ENCODE measurements around the gene FBXO30.

Gene FBXO30

DNA sequence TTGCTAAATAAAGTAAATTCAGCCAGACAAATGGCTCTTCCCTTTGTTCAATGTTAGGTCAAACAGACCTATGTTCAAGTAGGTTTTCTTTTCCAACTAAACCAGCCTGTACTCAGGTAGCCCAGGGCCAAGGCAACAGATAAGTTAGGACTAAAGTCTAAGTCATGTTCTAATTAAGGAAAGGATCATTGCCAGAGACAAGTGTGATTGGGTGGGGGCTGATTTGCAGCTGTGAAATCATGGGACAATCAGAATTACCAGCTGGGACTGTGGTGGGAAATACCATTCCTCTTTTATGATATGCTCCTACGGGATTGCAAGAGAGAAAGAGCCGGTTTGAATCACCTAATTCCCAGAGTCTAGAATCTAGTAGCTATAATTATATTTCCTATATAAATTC is 4.2 kb upstream of the FBXO30 start:
- no peak for DNase-seq

DNA sequence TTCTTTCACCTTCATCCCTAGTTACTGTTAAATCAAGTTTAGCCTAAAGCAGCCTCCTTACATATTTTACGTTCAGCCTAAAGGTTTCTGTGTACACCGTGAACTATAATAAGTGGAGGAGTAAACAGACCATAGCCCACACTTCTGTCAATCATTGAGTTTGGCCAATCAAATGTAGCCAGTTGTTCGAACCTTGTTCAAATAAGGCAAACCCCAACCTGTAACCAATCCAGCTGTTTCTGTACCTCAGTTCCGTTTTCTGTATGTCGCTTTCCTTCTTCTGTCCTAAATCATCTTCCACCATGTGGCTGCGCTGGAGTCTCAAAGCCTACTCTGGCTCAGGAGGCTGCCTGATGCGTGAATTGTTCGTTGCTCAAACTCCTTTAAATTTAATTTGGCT is 1.8 kb upstream of the FBXO30 start:
- DNase-seq: no peak

DNA sequence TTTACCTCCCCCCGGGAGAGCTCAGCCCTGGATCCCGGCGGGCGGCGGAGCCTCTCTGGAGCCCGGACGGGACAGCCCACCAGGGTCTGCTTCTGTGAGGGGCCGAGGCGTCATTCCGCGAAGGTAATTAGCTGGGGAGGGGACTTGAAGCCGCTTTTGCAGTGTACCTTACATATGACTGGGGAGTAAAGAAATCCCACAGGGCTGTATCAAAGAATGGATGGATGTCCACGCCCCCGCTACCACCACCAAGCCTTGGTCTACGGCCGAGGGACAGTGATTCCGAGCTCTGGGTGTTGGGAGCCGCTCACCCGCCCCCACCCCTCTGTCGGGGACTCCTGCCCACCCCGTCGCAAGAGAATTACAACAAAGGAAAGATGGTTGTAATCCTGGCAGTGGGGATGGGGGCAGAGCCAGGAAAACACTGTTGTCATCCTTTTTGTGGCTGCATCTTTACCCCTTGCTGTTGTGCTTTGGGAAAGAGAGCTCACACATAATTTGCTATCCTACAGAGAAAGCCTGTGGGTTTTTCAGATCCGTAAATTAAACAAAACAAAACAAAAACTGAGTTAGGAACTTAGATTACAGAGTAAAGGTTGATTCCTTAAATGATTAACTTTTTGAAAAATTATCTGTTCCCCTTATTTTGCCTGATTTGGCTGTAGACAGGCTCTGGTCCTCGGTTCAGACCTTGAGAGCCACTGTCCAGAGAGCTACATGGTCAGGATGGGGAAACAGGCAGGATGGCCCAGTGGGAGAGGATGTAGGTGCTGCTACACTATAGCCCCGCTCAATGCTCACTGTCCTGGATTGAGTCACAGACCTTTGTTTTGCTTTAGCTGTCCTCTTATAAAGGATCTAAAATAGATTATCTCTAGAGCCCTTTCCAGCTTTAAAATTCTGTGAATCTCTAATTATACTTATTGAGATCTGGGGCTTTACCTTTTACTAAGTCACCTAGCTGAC is 997 bp upstream of the FBXO30 start:
- DNase-seq: no peak

DNA sequence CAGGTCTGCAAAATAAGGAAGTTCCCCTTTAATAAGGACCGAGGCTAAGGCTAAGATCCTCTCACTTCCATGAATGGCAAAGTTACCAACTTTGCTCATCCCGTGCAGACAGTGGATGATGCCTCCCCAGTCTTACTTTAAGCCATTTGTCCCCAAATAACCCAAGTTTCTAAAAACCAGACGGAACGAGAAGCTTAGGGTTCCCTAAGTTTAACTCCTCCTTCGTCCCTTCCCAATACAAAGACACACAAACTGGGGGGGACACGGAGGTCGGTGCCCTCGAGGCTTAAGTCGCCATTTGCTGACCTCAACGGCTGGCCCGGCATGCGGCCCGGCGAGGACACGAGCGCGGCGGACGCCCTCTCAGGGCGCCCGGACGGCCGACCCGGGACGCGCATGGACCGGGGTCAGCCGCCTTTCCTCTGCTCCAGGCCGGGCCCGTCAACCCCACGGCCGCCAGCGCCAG is 527 bp downstream of the FBXO30 start:
- DNase-seq: no peak

DNA sequence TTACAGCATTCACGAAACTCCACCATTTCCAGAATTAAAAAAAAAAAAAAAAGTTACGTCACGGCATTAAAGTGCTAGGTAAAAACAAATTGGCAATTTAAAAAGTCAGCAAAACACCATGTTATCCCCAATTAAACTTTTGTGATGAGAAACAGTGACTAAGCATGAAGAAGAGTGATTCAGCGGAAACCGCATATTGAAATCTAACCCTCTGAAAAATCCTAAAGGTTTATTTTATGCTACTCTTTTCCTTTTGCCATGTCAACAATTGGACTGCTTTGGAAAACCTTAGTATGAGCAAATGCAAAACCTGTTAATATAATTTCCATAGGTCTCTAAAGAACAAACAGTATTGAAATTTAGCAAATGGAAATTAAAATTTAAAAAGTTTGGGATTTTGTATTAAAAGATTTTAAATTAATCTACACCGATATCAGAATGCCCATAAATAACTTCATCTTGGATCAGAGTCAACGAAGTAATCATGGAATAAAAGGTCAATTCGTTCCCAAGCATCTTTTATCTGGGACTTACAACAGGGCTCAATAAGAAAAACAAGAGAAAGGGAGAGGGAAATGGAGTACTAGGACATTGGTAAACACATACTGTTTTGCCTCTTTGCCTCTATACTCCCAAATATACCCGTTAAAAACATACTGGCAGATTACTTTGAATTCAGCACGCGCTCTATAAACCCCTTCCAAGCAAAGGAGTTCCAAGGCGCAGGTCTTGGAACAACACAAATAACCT is 1.1 kb downstream of the FBXO30 start:
- no peak for DNase-seq

DNA sequence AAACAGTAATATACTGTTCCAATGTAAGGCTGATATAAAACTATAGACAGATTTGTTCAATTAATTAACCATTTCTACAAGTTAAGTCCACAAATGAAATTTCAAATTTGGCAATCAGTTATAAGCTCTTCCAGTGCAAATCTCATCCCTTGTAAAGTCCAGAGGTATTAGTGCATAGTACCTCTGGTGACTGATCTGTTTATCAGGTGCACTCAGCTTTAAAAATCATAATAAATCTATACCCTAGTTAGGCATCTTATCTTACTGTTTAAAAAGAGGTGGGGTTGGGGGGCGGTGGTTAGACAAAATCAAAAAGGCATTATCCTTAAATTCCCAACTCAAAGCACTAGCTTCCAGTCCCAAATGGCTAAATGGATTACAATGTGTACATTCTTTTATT is 2.9 kb downstream of the FBXO30 start:
- no peak for DNase-seq

DNA sequence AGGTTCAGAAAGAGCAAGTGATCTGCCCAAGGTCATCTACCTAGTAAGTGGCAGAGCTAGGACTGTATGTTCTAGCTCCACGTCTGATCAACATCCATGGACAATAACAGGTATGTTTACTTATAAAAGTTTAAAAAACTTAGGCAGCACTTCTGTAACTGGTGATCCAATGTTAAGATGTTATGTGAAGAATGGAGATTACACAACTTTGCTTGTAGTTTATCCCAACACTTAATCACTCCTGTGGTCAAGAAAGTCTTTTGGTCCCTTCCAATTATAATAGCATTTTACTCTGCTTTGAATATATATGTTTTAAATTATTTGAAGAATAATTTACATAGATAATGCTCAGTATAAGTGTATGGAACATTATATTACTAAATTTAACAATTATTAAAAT is 4.8 kb downstream of the FBXO30 start:
- DNase-seq: no peak

DNA sequence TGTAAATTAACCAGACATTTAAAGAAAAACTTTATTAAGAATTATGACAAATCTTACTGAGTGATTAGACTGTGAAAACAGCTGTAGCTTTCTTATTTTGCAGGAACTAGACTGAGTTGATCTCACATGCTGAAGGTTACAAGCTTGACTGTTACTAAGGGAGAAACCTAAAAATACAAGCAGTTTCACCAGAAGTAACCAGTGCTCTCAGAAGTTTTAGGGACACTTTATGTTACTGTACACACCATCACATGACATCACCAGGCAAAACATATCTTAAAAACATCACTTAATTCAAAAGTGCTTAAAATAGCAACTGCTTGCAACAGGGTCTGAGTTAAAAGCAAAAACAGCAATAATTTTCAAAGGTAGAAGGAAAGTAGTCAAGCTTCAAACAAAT is 5.4 kb downstream of the FBXO30 start:
- no peak for DNase-seq

DNA sequence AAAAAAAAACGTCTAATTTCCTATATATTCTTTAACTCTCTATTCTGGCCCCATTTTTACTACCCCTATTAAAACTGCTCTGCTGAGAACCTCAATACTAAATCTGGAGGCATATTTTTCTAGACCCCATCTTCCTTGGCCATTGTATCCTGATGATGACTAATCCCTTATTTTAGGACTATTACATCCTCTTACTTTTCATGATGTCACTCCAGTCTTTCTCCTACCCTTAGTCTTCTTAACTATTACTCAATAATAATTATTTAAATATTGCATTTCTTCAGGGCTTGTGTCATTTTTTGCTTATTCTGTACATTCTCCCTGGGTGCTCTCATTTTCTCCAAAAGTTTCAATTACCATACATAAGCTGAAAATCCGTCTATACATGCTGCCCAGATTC is 6.4 kb downstream of the FBXO30 start:
- no peak for DNase-seq

DNA sequence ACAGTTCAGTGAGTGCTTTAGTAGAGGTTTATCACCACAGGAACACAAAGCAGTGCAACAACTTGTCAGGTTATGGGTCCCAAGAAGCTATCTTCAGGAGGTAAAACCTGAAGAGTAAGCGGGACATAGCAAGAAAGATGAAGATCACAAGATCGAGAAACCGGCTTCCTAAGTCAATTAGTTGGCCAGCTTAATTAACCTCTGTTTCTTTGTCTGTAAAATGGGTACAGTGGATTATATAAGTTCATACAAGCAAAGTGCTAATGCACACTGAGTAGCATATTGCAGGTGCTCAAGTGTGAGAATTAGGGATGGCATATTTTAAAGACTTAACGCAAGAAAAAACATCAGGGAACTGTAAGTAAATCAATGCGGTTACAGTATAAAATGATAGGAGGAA is 12.5 kb downstream of the FBXO30 start:
- DNase-seq: no peak

DNA sequence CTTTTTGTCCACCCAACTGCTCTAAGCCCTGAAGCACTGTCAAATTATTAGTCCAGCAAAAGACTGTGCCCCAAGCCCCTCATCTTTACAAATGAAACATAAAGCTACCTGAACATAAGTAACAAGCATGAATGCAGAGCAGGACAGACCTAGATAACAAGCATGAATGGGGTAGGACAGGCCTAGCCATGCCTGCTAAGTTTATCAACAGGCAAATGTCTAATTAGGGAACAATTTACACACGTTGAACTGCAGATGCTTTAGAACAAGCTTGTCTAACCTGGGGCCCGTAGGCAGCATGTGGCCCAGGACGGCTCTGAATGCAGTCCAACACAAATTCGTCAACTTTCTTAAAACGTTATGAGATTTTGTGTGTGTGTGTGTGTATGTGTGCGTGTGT is 13.6 kb downstream of the FBXO30 start:
- no peak for DNase-seq

DNA sequence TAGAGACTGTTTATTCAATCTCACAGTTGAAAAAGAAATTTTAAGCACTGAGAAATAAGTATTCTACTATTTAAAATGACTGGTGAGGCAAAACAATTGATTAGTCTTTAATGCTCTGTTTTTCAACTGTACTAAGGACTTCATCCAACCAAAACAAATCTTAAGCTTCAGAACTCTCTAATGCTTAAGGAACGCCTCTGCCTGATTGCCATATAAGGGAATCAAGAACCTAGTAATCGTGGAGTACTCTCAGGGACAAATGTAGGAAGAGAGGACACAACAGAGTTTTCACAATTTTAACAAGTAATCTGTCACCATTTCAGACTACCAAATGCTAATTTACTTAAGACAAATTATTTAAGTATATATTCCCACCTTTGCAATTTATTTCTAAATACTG is 16.1 kb downstream of the FBXO30 start:
- DNase-seq: no peak

DNA sequence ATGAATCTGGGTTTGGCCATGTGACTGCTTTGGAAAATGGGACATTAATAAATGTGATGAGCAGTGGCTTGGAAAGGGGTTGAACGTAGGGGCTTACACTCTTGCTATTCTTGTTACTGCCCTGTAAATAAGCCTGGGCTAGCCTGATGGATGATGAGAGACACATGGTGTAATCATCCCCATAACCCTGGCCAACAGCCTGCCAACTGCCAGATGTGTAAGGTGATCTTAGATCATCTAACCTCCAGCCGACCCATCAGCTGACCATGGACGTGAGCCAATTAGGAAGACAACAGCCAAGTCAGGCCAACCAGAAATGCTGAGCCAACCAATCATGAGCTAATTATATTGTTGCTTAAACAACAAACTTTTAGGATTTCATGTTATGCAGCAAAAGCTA is 25.2 kb downstream of the FBXO30 start:
- no peak for DNase-seq

DNA sequence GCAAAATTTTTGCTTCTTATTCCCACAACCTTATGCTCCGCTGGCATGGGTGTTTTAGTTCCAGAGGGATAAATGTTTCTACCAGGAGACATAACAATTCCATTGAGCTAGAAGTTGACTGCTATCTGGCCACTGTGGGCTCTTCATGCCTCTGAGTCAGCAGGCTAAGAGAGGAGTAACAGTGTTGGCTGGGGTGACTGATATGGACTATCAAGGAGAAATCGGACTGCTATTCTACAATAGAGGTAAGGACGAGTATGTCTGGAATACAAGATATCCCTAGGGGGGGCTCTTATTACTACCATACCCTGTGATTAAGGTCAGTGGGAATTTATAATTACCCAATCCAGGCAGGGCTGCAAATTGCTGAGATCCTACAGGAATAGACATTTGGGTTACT is 26.9 kb downstream of the FBXO30 start:
- no peak for DNase-seq

DNA sequence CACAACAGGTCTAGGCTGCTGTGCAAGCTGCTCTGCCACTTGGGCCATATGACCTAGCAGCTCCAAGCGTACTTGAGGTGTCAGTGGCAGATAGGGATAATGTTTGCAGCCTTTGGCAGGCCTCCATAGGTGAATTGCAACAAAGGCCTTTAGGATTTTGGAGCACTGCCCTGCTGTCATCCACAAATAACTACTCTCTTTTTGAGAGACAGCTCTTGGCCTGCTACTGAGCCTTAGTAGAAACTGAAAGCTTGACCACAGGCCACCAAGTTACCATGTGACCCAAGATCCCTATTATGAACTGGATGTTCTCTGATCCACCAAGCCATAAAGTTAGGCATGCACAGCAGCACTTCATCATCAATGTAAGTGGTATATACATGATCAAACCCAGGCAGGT is 29.9 kb downstream of the FBXO30 start:
- DNase-seq: no peak

DNA sequence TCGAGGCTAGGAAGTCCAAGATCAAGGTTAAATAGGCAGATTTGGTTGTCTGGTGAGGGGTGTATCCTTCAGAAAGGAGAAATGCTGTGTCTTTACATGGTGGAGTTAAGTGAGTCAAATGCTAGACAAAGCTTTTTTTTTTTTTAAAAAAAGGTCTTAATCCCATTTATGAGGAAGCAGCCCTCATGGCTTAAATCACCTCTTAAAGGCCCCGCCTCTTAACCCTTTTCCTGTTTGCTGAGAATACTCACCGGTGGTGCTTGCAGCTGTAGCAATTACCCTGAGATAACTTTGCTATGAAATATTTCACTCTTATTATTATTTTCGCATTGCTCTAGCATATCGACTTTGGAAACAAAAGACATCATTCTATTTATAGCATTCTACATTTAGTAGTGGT is 30.8 kb downstream of the FBXO30 start:
- DNase-seq: no peak

DNA sequence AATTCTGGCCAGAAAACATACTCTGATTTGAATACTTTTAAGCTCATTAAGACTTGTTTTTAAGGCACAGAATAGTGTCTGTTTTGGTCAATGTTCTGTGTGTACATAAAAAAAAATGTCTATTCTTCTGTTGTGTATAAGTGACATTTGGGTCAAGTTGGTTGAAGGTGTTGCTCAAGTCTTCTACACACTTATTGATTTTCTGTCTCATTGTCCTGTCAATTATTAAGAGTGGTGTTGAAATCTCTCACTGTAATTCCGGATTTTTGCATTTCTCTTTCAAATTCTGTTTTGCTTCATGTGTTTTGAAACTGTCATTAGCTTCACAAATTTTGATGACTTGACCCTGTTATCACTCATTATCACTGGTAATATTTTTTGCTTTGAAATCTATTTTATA is 41.7 kb downstream of the FBXO30 start:
- no peak for DNase-seq

DNA sequence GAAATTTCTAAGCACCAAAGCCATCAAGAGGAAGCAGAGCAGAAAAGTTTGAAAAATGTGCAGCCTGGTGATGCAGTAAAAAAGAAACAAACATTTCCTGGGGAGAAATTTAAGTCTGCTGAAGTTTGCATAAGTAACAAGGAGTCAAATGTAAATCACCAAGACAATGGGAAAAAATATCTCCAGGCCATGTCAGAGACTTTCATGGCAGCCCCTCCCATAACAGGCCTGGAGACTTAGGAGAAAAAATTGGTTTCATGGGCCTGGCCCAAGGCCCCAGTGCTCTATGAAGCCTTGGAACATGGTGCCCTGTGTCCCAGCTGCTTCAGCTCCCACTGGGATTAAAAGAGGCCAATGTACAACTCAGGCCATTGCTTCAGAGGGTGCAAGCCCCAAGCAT is 49.1 kb downstream of the FBXO30 start:
- no peak for DNase-seq

DNA sequence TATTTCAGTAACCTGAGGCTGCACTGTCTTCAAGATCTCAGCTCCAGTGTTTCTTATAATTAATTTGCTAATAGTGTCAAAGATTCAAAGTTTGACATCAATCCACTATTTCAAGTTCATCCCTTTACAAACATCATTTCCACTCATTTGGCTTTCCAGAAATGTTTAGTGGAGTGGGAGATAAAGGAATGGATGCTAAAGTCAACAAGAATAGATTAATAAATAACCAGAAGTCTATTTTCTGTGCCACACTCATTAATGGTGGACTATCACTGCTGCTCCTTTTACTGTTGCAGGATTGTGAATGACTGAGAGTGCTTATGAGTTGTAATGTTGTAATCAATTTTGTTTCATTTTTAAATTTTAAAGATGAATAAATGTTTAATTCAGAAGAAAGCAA is 50.9 kb downstream of the FBXO30 start:
- no peak for DNase-seq

DNA sequence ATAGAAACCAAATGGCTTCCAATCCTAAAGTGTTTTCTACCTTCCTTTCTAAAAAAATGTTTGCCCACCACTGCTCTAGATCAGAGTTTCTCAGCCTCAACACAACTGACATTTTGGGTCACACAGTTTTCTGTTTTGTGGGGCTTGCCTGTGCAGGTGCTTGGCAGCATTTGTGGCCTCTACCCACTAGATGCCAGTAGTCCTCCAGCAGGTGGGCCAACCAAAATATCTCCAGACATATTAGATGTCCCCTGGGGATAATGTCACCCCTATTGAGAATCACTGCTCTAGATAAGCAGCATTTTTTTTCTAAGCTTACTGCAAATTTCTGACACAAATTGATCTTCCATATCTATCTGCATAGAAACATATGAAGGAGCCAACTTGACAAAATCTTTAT is 53.0 kb downstream of the FBXO30 start:
- DNase-seq: no peak

DNA sequence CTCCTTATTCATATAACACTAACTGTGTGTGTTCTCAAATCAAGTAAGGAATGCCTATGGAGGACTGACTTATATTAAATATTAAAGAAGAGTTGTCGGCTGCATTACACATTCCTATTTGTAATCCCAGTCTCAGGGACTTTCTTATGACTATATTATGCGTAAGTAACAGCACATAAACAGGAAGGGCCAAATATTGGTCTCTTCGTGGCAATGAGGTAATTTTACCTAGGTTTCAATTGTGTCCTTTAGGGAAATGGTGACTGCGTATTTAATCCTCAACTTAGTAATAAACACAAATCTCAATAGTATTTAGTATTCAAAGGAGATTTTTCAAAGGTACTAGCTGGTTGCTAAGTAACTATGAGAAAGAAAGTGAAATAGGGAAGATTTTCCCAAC is 56.5 kb downstream of the FBXO30 start:
- DNase-seq: no peak

DNA sequence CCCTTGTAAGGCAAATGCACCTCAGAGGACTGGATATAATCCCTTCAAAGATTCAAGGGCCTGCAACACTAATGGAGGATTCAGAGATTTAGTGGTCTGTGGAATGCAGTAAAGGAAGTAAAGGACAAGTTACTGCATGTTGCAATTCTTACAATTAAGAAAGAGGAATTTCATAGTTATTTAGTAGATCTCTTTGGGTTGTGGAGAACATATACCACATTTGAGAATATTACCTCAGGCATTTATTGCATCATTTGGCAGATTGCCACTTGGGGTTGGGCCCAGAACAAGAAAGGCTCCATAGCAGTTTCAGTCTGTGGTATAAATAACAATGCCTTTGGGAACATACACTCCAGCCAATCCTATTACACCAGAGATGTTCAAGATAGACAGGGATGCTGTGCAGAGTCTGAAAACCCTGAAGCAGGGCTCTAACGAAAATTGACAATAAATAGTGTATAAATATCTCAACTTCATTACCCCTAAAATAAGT is 58.4 kb downstream of the FBXO30 start:
- no peak for DNase-seq

DNA sequence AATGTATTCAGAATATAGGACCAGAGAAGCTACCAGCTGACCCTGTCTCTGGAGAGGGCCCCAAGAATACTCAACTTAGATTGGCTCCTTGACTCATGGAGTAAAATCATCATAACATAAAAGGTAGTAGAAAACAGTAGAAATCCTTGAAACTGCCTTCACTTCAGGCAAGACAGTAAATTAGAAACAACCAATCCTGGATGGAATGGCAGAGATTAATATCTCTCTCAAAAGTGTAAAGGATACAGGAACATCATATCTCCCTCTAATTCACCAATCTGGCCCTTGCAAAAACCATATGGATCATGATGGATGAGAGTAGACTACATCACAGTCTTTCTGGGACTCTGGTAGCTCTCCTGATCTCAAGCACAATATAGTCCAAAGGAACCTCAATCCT is 58.9 kb downstream of the FBXO30 start:
- no peak for DNase-seq

DNA sequence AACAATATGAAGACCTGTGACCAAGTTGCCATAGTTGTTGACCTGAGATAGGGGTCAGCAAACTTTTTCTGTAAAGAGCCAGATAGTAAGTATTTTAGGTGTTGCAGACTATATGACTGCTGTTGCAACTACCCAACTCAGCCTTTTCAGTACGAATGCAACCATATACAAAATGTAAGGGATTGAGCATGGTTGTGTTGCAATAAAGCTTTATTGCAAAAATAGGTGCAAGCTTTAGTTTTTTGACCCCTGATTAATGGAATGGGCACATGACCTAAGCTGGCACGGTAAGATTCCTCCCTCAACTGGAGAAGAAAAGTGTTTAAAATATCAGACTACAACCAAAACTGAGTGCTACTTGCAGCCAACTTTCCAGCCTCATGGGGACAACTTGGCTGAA is 62.0 kb downstream of the FBXO30 start:
- DNase-seq: no peak
